Endodermal cell (in vitro differentiated cells): ENCODE results near the gene VASH2. TPM values are rescaled to one million over a fixed set of nuclear protein-coding genes. Genes with fewer than 3 reads are reported as not detected.

Source experiments
- DNase-seq: peaks from one replicate; pipeline ENCODE4 v3.0.0-alpha.2; 2017
- H3K27ac ChIP-seq: 2 replicates; pipeline ENCODE4 v1.5.1; 2013; ENCODE audit warnings: mild to moderate bottlenecking, low read depth, low read length, moderate library complexity
- H3K27me3 ChIP-seq: 2 replicates; pipeline ENCODE4 v1.6.1; 2013; ENCODE audit warnings: mild to moderate bottlenecking, low read length, moderate library complexity; ENCODE audit not compliant: insufficient read depth, control insufficient read depth, poor library complexity, severe bottlenecking
- H3K36me3 ChIP-seq: 2 replicates; pipeline ENCODE4 v1.7.0; 2013; ENCODE audit warnings: mild to moderate bottlenecking, low read length, moderate library complexity; ENCODE audit not compliant: control insufficient read depth, insufficient read depth
- H3K4me1 ChIP-seq: one replicate; pipeline ENCODE4 v1.7.0; 2013; ENCODE audit warnings: low read length; ENCODE audit not compliant: control insufficient read depth, insufficient read depth
- H3K4me3 ChIP-seq: 2 replicates; pipeline ENCODE4 v1.5.1; 2013; ENCODE audit warnings: mild to moderate bottlenecking, low read length, moderate library complexity
- H3K9ac ChIP-seq: 2 replicates; pipeline ENCODE4 v1.6.1; 2013; ENCODE audit warnings: mild to moderate bottlenecking, low read length, moderate library complexity; ENCODE audit not compliant: poor library complexity, severe bottlenecking; ENCODE audit errors: extremely low read depth
- H3K9me3 ChIP-seq: 2 replicates; pipeline ENCODE4 v1.6.1; 2013; ENCODE audit warnings: mild to moderate bottlenecking, low read length, moderate library complexity; ENCODE audit not compliant: control insufficient read depth
- H3K27ac Mint-ChIP-seq: 2 replicates; pipeline ENCODE4 v1.8.0; 2020; ENCODE audit warnings: mixed read lengths
- H3K27me3 Mint-ChIP-seq: 2 replicates; pipeline ENCODE4 v1.8.0; 2021; ENCODE audit warnings: mild to moderate bottlenecking, mixed read lengths; ENCODE audit not compliant: insufficient read depth
- H3K36me3 Mint-ChIP-seq: 2 replicates; pipeline ENCODE4 v1.8.0; 2020; ENCODE audit warnings: low read depth, mixed read lengths
- H3K4me1 Mint-ChIP-seq: 2 replicates; pipeline ENCODE4 v1.8.0; 2020; ENCODE audit warnings: mixed read lengths
- H3K4me3 Mint-ChIP-seq: 2 replicates; pipeline ENCODE4 v1.8.0; 2020; ENCODE audit warnings: mild to moderate bottlenecking, moderate library complexity, mixed read lengths
- H3K9me3 Mint-ChIP-seq: 2 replicates; pipeline ENCODE4 v1.8.0; 2020; ENCODE audit warnings: mild to moderate bottlenecking, mixed read lengths
- CTCF ChIP-seq: fragments of 200-600 bp; sonication (generic); conservative IDR thresholded peaks from 2 replicates; pipeline ENCODE4 v1.5.0; 2021; ENCODE audit warnings: antibody characterized with exemption, mild to moderate bottlenecking
- WGBS, 2 experiments: methylation state at CpG; one replicate each; pipeline versions ENCODE4 v1.1.5 to v1.1.7; 2013; ENCODE audit warnings: missing lambda C conversion rate in 2 of 2, mixed read lengths in 1 of 2; ENCODE audit not compliant: insufficient coverage in 1 of 2, insufficient read length in 1 of 2; 5-methylcytosine and 5-hydroxymethylcytosine counted together
- total RNA-seq, 2 donors: library from RNA; stranded (reverse); fragmentation: NEBNext Ultra II Directional in 1 of 2; extraction: Animal tissue kit (Norgen Biotek cat#: 25700) in 1 of 2; gene quantifications; 2 replicates in 1 of 2; 3 replicates in 1 of 2; pipeline ENCODE4 v1.2.1, GENCODE V29; 2021

The VASH2 gene
- total RNA-seq, 2 donors from 2014 or later: 13.7 to 30.2 TPM

- no peak overlapping the region for H3K4me3 Mint-ChIP-seq
- peaks cover 5% of the 10 kb centered on the region for H3K36me3 ChIP-seq
- peak overlapping the region; percentile 58 for H3K27ac ChIP-seq
- H3K9me3 Mint-ChIP-seq: no peaks in the 10 kb centered on the region
- no peak for TF ChIP-seq CTCF
- H3K4me3 ChIP-seq: no peak overlapping the region
- H3K36me3 Mint-ChIP-seq: peaks cover 19% of the 10 kb centered on the region
- WGBS, 2 experiments: 90% methylated on average over 9 to 11 of the region's 11 CpGs
- no peaks in the 10 kb centered on the region for H3K27me3 ChIP-seq
- no peaks in the 10 kb centered on the region for H3K4me1 ChIP-seq
- peak; percentile 58 for DNase-seq
- no peak overlapping the region for H3K27ac Mint-ChIP-seq
- no peaks in the 10 kb centered on the region for H3K4me1 Mint-ChIP-seq
- no peaks in the 10 kb centered on the region for H3K27me3 Mint-ChIP-seq
- H3K9me3 ChIP-seq: no peaks in the 10 kb centered on the region
- no peak overlapping the region for H3K9ac ChIP-seq
Observed at GRCh38 chr1:212981025-212981495, 30.7 kb downstream of the VASH2 start.

- no peak for TF ChIP-seq CTCF
- no peaks in the 10 kb centered on the region for H3K9me3 ChIP-seq
- Mint-ChIP-seq H3K27ac (peak overlapping the region; percentile 19), H3K36me3 (peaks cover 13% of the 10 kb centered on the region), H3K27me3 (no peaks in the 10 kb centered on the region), H3K4me1 (no peaks in the 10 kb centered on the region), H3K9me3 (no peaks in the 10 kb centered on the region), H3K4me3 (no peak overlapping the region)
- H3K9ac ChIP-seq: no peak overlapping the region
- no peak overlapping the region for H3K4me3 ChIP-seq
- H3K27ac ChIP-seq: peak overlapping the region; percentile 30
- H3K27me3 ChIP-seq: no peaks in the 10 kb centered on the region
- peaks cover 5% of the 10 kb centered on the region for H3K36me3 ChIP-seq
- WGBS, 2 experiments: 92 to 97% methylated on average over 5 to 13 of the region's 13 CpGs
- H3K4me1 ChIP-seq: no peaks in the 10 kb centered on the region
- peak; percentile 38 for DNase-seq
Observed at GRCh38 chr1:212981571-212982328, 31.4 kb downstream of the VASH2 start.

DNA sequence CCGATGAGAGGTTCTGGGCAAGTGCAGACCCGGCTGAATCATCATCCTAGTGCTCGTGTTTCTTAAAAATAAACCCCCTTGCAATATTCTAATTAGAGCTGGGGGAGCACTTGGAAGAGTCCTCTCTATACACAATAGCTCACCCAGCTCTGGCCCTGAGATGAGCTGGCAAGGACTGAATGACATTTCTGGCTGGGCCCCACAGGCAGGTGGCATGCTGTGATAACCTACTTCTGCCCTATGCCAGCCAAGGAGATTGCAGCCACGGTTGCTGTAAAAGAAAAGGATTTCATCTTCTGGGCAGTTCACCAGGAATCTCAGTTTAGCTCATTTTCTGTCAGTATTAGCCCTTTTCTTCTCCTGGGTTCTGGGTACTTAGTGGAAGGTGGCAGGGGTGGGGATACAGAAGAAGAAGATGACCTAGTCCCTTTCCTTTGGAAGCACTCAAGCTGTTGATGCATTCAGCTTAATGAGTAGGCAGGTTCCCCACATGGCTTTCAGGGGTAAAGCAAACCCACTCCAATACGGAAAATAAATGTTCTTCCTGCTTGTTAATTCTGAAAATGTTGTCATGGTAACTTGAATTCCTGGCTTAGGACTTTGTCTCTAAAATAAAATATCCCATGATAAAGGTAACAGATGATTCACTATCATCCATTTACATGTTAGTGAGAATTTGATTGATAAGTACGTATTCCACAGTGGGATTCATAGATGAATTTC is 32.2 kb downstream of the VASH2 start:
- Mint-ChIP-seq H3K4me3 (no peak overlapping the region), H3K27me3 (no peaks in the 10 kb centered on the region), H3K27ac (no peak overlapping the region), H3K9me3 (no peaks in the 10 kb centered on the region), H3K4me1 (no peaks in the 10 kb centered on the region), H3K36me3 (peaks cover 9% of the 10 kb centered on the region)
- Histone ChIP-seq H3K36me3 (no peaks in the 10 kb centered on the region), H3K27ac (no peak overlapping the region), H3K4me3 (no peak overlapping the region), H3K9ac (no peak overlapping the region), H3K9me3 (no peaks in the 10 kb centered on the region), H3K4me1 (no peaks in the 10 kb centered on the region), H3K27me3 (no peaks in the 10 kb centered on the region)
- peak; percentile 29 for DNase-seq
- 94 to 100% methylated on average over 1 to 6 of the region's 6 CpGs for WGBS, 2 experiments
- no peak for TF ChIP-seq CTCF
